GM19099 (cell line): ENCODE measurements around the gene AXDND1.

Experiments
- POLR2A ChIP-seq: IDR thresholded peaks from 3 replicates; pipeline ENCODE4 v1.6.1; 2011; ENCODE audit warnings: low read depth; ENCODE audit not compliant: insufficient read length; ENCODE audit errors: extremely low read depth

AXDND1 gene

DNA sequence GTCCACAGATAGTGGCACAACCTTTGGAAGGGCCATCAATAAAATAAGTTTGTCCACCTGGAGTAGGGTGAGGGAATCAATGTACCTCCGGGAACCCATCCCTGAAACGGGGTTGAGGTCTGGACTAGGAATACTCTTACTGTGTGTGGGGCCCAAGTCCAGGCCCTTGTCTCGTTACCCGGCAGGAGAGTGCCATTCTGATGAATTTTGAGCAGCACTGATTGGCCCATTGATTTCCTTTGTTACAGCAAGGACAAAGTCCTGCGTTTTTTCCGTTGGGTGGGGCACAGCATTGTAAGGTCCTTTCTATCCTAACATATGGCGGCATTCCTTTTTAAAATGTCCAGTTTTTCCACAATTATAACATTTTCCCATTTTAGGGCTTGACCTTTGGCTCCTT lies 75.2 kb downstream of the AXDND1 start:
- TF ChIP-seq POLR2A: no peak

DNA sequence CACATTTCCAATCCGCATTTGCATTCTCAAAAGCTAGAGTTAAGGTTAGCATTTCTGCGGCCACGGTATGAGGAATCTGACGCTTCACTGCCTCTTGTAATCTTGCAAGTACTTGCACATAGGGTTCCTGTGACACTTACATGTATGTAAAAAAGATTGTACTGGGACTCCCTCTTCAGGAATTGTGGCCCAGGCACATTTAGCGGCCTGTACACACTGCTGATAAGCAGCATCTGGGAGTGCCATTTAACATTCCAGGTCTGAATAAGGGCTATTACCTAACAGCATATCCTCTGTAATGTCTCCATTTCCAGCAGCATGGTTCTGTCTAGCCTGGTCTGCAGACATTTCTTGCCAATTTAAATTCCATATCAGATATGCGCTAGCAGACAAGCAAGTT lies 75.7 kb downstream of the AXDND1 start:
- TF ChIP-seq POLR2A: no peak

DNA sequence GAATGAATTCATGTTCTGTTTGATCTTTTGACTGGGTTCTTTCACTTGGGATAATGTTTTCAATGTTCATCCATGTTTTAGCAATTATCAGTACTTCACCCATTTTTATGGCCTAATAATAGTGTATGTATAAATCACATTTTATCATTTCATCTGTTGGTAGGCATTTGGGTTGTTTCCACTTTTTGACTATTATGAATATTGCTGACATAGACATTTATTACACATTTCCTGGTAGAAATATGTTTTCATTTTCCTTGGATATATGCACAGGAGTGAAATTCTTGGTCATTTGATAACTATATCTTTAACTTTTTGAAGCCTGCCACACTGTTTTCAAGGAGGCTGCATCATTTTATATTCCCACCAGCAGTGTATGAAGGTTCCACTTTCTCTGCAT lies 79.8 kb downstream of the AXDND1 start:
- no peak for TF ChIP-seq POLR2A

DNA sequence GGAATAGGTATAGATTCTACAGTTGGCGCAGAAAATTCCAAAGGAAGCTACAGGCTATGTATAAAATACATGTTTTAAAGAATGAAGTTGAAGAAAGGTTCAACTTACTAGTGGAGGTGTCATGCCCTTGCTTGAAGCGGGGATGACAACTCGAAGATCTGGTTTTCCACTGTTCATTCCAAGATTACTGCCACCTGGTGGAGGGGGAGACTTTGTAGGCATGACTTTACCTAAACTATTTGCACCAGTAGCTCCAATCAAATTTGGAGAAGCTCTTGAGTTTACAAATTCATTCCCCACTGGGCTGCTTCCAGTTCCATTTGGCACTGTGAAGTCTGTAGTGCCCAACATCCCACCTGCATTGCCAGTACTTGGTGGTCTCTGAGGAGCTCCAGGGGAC lies 81.7 kb downstream of the AXDND1 start:
- TF ChIP-seq POLR2A: no peak

DNA sequence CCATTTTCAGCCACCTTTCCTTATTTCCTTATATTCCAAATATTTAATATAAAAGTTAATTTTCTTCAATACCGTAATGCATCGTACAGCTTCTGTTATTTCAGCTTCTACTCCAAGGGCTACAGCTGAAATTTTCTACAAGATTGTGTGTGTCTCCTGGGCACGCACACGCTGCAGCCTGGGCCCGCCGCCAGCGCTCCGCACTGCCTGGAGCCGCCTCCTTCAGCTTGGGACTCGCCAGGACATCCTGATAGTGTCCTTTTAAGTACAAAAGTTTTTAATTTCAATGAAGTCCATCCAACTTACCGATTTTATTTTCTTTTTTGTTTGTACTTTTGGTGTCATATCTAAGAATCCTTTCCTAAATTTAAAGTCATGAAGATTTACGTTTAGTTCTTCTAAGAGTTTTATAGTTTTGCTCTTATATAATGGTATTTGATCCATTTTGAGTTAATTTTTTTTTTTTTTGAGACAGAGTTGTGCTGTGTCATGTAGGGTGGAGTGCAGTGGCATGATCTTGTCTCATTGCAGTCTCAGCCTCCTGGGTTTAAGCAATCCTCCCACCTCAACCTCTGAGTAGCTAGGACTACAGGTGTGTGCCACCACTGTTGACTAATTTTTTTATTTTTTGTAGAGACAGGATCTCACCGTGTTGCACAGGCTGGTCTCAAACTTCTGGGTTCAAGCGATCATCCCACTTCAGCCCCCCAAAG lies 82.8 kb downstream of the AXDND1 start:
- no peak for TF ChIP-seq POLR2A

DNA sequence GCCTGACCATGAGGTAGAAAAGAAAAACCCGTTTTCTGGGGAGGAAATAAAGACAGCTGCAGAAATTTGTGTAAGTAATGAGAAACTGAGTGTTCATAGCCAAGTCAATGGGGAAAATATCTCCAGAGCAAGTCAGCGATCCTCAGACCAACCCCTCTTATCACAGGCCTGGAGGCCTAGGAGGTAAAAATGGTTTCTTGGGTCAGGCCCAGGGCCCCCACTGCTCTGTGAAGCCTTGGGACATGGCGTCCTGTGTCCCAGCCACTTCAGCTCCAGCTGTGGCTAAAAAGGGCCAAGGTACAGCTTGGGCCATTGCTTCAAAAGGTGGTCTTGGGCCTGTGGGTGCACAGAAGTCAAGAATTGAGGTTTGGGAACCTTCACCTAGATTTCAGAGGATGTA lies 108.9 kb downstream of the AXDND1 start:
- no peak for TF ChIP-seq POLR2A

DNA sequence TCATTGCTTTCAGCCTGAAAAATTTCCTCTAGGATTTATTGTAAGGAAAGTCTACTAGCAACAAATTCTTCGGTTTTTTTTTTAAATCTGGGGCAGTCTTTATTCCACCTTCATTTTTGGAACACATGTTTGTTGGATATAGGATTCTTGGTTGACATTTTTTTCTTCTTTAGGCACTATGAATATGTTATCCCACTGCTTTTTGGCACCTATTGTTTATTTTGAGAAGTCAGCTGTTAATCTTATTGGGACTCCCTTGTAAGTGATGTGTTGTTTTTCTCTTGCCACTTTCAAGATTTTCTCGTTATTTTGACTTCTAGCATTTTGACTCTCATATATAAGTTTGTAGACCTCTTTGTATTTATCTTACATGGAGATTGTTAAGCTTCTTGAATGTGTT lies 110.7 kb downstream of the AXDND1 start:
- TF ChIP-seq POLR2A: no peak

DNA sequence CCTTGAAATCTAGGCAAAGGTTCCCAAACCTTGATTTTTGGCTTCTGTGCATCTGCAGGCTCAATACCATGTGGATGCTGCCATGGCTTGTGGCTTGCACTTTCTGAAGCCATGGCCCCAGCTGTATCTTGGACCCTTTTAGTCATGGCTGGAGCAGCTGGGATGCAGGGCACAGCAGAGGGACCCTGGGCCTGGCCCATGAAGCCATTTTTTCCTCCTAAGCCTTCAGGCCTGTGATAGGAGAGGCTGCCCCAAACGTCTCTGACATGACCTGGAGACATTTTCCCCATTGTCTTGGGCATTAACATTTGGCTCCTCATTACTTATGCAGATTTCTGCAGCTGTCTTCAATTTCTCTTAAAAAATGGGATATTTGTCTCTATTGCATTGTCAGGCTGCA lies 112.6 kb downstream of the AXDND1 start:
- TF ChIP-seq POLR2A: no peak

DNA sequence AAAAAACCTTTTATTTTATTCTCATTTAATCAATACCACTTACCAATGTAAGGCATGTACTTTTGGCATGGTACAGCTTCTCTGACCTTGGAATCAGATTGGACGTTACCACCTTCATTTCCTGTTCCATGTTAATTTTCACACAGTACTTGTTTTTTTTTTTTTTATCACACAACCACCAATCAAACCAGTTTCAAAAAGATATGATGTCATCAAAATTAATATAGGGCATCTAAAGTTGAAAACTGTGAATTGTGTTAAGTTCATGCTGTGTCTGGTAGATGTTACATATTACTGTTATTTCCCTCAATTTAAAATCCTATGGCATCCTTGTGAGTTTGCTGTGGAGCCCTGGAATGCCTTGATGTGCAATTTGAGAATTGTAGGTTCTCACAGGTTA lies 124.8 kb downstream of the AXDND1 start:
- TF ChIP-seq POLR2A: no peak

DNA sequence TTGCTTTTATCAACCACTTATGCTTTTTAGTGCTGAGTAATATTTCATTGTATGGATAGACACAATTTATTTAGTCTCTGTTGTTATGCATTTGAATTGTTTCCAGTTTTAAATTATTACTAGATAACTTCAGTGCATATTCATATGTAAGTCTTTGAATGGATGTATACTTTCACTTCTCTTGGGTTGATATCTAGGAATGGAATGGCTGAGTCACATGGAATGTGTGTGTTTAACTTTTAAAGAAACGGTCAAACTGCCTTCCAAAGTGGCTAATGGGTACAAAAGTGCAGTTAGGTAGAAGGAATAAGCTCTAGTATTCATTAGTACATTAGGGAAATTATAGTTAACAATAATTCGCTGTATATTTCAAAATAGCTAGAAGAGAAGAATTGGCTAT lies 127.6 kb downstream of the AXDND1 start:
- TF ChIP-seq POLR2A: no peak

DNA sequence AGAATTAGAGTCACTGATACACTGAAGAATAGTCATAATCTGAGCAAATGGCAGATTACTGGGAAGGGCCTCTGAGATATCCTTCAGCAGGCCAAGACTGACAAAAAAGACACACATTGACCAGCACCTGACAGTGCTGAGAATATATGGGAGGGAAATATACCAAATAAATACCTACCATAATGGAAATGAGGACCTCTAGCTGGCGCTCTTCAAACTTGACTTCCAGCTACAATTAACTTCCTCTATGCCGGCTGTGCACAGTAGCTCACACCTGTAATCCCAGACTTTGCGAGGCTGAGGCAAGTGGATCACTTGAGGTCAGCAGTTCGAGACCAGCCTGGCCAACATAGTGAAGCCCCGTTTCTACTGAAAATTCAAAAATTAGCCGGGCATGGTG lies 140.4 kb downstream of the AXDND1 start:
- no peak for TF ChIP-seq POLR2A

DNA sequence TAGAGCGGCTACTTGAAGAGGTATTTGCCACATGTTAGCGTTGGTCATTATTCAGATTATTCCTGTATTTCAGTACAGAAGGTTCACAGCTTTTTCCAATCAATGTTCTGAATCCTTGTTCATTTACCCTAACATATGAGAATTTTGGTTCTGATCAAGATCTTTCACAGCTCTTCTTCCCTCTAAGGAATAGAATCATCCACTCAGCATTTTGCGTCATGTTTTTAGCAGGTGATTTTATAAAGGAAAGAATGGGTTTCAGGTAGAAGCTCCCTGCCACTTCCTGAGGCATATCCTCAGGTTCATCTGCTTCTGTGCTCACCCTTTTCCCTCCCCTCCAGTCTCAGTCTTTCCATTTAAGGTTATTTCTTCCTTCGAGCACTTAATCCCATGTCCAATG lies 143.6 kb downstream of the AXDND1 start:
- no peak for TF ChIP-seq POLR2A

DNA sequence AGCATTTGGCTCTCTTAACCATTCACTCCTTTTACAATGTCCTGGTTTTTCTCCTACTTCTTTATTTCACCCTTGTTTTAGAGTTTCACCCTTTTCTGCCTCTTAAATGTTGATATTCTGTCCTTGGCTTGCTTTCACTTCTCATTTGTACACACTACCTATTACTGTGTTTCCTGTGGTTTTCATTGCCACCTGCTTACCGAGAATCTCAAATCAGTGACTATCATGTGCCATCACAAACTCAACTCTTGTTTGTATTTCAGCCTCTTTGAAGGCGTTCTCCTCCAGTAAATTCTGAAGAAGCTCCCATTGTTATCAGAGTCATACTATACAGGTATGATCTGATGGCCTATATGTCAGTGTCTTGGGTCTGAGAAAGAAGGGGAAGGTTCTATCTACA lies 144.3 kb downstream of the AXDND1 start:
- no peak for TF ChIP-seq POLR2A

DNA sequence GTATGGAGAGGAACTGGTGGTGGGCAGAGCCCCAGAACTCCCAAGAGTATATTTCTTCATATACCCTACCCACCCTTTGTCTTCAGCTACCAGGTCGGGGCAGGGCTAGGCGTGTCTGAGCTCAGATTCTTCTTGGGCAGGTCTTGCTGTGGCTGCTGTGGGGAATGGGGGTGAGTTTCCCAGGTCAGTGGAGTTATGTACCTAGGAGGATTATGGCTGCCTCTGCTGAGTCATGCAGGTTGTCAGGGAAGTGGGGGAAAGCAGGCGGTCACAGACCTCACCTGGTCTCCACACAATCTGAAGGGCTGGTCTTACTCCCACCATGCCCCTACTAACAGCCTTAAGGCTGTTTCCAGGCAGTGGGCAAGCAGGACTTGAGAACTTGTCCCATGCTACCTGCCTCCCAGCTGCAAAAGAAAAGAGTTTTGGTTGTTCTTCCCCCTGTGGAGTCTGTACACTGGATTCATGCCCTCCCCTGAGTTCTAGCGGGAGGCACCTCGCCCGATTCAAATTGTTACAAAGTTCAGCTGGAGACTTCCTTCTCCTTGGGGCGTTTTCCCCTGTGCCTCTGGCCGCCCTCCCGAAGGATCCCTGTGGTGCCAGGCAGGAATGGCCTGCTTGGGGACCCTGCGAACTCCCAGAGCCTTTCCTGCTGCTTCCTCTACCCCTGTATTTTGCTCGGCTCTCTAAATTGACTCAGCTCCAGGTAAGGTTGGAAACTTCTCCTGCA lies 151.4 kb downstream of the AXDND1 start:
- TF ChIP-seq POLR2A: no peak

DNA sequence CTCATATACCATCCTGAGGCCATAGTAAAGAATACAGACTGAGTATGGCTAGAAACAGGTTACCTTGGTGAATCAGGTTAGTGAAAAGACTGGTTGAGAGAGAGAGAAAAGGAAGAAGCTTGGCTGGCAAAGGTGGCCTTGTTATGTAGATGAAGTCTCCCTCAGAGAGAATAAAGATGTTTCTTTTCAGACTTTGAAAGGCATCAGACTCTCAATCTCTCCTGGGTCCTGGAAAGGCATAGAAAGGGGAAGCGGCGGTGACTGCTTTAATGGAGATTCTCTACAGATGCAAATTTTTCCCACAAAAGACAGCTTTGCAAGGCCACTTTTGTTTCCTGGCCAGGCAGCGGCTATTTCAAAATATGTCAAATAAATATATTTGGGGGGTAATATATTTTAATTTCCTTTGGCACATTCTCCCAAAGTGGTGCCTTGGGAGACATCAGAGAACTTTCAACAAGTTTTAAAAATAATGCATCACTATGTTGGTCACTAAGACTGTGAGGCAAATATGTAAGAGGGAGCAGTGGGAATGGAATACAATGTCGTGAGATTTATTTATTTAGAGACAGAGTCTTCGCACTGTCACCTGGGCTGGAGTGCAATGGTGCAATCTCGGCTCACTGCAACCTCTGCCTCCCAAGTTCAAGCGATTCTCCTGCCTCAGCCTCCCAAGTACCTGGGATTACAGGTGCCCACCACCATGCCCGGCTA lies 163.9 kb downstream of the AXDND1 start:
- TF ChIP-seq POLR2A: no peak

DNA sequence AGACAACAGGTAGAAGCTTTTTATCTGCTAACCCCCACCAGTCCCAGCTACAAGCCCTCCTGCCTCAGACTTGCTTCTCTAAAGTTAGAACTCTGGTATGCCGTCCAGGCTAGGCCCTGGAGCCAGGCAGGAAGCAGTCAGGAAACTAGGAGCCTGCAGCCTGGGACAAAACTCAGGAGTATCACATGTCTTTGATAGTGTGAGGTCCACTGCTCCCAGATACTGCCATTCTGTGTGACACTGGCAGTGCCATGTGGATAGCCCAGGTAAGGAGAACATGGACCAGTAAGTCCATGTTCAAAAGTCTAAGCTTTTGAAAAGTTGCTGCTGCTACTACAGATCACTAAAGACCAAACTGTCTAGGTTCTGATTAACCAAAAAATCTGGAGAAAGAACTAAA lies 164.6 kb downstream of the AXDND1 start:
- no peak for TF ChIP-seq POLR2A
